ENCODE data around the gene LRRC8D.

DNA sequence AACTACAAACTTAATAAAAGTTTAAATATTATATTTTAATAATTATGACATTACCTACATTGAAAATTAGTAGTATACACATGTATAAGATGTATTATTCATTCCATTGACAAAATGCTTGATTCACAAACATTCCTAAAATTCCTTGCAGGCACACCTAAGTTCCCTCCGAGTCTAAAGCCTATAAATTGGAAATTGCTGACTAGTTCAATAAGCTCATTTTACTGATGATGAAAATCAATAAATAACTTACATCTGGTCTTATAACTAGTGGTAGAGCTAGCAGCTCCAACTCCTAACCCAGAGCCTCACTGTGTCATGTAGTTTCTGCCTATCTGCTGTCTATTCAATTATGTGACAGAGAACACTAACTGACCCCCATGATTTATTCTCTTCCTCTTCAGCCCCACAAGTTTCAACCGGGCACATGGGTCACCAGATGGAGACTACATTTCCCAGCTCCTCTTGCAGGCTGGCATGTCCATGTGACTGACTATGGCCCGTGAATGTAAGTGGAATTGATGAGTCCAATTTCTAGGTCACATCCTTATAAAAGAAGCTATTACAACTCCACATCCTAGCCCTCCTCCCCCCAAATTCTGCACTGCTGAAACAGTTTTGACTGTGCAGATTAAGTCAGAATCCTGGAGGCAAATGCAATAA is 29.6 kb upstream of the LRRC8D start:
- TF ChIP-seq POLR2AphosphoS5 (IDR thresholded peaks at IDR 0.05; ENCODE audit: borderline replicate concordance, low read depth, low read length) (no peak), EZH2 (IDR thresholded peaks at IDR 0.05) (no peak)
